ENCODE data around the gene NUTM2F. TPM values are rescaled to one million over a fixed set of nuclear protein-coding genes. Genes with fewer than 3 reads are reported as not detected.

NUTM2F gene
- total RNA-seq, 2 experiments from 2014 or later, result not detected

GRCh38 chr9:94301583-94301982 is 26.9 kb downstream of the NUTM2F start:
- Mint-ChIP-seq H3K27me3 (no peaks in the 10 kb centered on the region), H3K4me1 (ENCODE audit: low read depth) (no peaks in the 10 kb centered on the region), H3K27ac (no peak overlapping the region), H3K9me3 (no peaks in the 10 kb centered on the region), H3K4me3 (no peak overlapping the region), H3K36me3 (ENCODE audit: low read depth) (peaks cover 21% of the 10 kb centered on the region)
- H3K4me1 ChIP-seq (ENCODE audit: insufficient read depth, low read length), result no peaks in the 10 kb centered on the region
- H3K4me3 ChIP-seq (ENCODE audit: low read length), result no peak overlapping the region
- no peak for TF ChIP-seq CTCF (IDR thresholded peaks at IDR 0.05)
- intact Hi-C loops (cut with DNase I, micrococcal nuclease), result no loop called here
- no peak overlapping the region for H3K27ac ChIP-seq (ENCODE audit: low read depth in 1 of 2, low read length in 2 of 2)
- no peaks in the 10 kb centered on the region for H3K27me3 ChIP-seq (ENCODE audit: control insufficient read depth in 1 of 2, insufficient read depth in 2 of 2, low read length in 2 of 2)
- POLR2A ChIA-PET, result no interaction called here
- ATAC-seq (ENCODE audit: poor library complexity) (no peak), DNase-seq (no peak)
- CTCF ChIA-PET, result no interaction called here
- H3K36me3 ChIP-seq (ENCODE audit: insufficient read depth, low read length), result peaks cover 5% of the 10 kb centered on the region
- H3K9me3 ChIP-seq (ENCODE audit: control insufficient read depth in 1 of 2, insufficient read depth in 1 of 2, low read length in 2 of 2), result no peaks in the 10 kb centered on the region

- H3K27ac ChIP-seq (ENCODE audit: low read depth in 1 of 2, low read length in 2 of 2), result no peak overlapping the region
- Mint-ChIP-seq H3K27me3 (no peaks in the 10 kb centered on the region), H3K4me3 (no peak overlapping the region), H3K9me3 (no peaks in the 10 kb centered on the region), H3K4me1 (ENCODE audit: low read depth) (no peaks in the 10 kb centered on the region), H3K27ac (no peak overlapping the region), H3K36me3 (ENCODE audit: low read depth) (peaks cover 30% of the 10 kb centered on the region)
- H3K4me1 ChIP-seq (ENCODE audit: insufficient read depth, low read length), result no peaks in the 10 kb centered on the region
- CTCF ChIA-PET, result no interaction called here
- POLR2A ChIA-PET, result no interaction called here
- no peaks in the 10 kb centered on the region for H3K27me3 ChIP-seq (ENCODE audit: control insufficient read depth in 1 of 2, insufficient read depth in 2 of 2, low read length in 2 of 2)
- ATAC-seq (ENCODE audit: poor library complexity), result no peak
- no peak for TF ChIP-seq CTCF (IDR thresholded peaks at IDR 0.05)
- intact Hi-C loops (cut with DNase I, micrococcal nuclease), result no loop called here
- no peaks in the 10 kb centered on the region for H3K9me3 ChIP-seq (ENCODE audit: control insufficient read depth in 1 of 2, insufficient read depth in 1 of 2, low read length in 2 of 2)
- H3K36me3 ChIP-seq (ENCODE audit: insufficient read depth, low read length), result peaks cover 5% of the 10 kb centered on the region
- DNase-seq, result no peak
- H3K4me3 ChIP-seq (ENCODE audit: low read length), result no peak overlapping the region
Observed at GRCh38 chr9:94300470-94301301, 27.8 kb downstream of the NUTM2F start.

GRCh38 chr9:94298949-94299599 is 29.4 kb downstream of the NUTM2F start:
- H3K9me3 Mint-ChIP-seq, result no peaks in the 10 kb centered on the region

More at GRCh38 chr9:94298949-94299599, 29.4 kb downstream of the NUTM2F start:
- no peaks in the 10 kb centered on the region for H3K9me3 ChIP-seq (ENCODE audit: control insufficient read depth in 1 of 2, insufficient read depth in 1 of 2, low read length in 2 of 2)
- H3K27me3 Mint-ChIP-seq, result no peaks in the 10 kb centered on the region
- H3K4me1 Mint-ChIP-seq (ENCODE audit: low read depth), result no peaks in the 10 kb centered on the region
- intact Hi-C loops (cut with DNase I, micrococcal nuclease), result no loop called here
- H3K4me1 ChIP-seq (ENCODE audit: insufficient read depth, low read length), result no peaks in the 10 kb centered on the region
- peaks cover 44% of the 10 kb centered on the region for H3K36me3 Mint-ChIP-seq (ENCODE audit: low read depth)
- DNase-seq (no peak), ATAC-seq (ENCODE audit: poor library complexity) (no peak)
- H3K27ac Mint-ChIP-seq, result no peak overlapping the region
- POLR2A ChIA-PET, result no interaction called here
- H3K27me3 ChIP-seq (ENCODE audit: control insufficient read depth in 1 of 2, insufficient read depth in 2 of 2, low read length in 2 of 2), result no peaks in the 10 kb centered on the region
- no peak overlapping the region for H3K27ac ChIP-seq (ENCODE audit: low read depth in 1 of 2, low read length in 2 of 2)
- no peak overlapping the region for H3K4me3 ChIP-seq (ENCODE audit: low read length)
- no peak overlapping the region for H3K4me3 Mint-ChIP-seq
- TF ChIP-seq CTCF (IDR thresholded peaks at IDR 0.05), result no peak
- peaks cover 16% of the 10 kb centered on the region for H3K36me3 ChIP-seq (ENCODE audit: insufficient read depth, low read length)
- CTCF ChIA-PET, result no interaction called here

Data from CD4-positive, alpha-beta T cell (primary cell).